ENCODE results near the gene FEV.

DNA sequence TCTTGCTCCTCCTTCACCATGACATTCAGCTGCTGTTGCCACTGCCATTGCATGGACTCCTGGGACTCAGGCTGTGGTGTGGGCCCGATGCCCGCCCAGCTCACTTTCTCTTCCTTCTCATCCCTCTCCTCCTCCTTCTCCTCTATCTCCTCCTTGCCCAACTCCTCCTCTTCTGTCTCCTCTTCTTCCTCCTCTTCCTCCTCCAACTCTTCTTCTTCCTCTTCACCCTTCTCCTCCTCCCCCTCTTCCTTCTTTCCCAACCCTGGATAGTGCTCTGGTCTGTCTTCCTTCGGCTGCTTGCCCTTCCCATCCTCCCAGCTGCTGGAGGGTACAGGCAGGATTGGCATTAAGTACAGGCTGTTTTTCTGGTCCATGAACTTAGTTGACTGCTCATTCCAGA lies 19.0 kb upstream of the FEV start:
- no peak for TF ChIP-seq POLR2A (IDR thresholded peaks at IDR 0.05)
- TF ChIP-seq, protein P1, sequence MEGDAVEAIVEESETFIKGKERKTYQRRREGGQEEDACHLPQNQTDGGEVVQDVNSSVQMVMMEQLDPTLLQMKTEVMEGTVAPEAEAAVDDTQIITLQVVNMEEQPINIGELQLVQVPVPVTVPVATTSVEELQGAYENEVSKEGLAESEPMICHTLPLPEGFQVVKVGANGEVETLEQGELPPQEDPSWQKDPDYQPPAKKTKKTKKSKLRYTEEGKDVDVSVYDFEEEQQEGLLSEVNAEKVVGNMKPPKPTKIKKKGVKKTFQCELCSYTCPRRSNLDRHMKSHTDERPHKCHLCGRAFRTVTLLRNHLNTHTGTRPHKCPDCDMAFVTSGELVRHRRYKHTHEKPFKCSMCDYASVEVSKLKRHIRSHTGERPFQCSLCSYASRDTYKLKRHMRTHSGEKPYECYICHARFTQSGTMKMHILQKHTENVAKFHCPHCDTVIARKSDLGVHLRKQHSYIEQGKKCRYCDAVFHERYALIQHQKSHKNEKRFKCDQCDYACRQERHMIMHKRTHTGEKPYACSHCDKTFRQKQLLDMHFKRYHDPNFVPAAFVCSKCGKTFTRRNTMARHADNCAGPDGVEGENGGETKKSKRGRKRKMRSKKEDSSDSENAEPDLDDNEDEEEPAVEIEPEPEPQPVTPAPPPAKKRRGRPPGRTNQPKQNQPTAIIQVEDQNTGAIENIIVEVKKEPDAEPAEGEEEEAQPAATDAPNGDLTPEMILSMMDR (IDR thresholded peaks at IDR 0.05), result no peak
